ENCODE results near the gene ZKSCAN8. TPM values are rescaled to one million over a fixed set of nuclear protein-coding genes. Genes with fewer than 3 reads are reported as not detected.

The ZKSCAN8 gene
- total RNA-seq, 3 donors from 2014 or later (not counting 1 experiment from before 2014, with no cell fraction given) = 38.0 to 42.5 (median 39.2) TPM

DNA sequence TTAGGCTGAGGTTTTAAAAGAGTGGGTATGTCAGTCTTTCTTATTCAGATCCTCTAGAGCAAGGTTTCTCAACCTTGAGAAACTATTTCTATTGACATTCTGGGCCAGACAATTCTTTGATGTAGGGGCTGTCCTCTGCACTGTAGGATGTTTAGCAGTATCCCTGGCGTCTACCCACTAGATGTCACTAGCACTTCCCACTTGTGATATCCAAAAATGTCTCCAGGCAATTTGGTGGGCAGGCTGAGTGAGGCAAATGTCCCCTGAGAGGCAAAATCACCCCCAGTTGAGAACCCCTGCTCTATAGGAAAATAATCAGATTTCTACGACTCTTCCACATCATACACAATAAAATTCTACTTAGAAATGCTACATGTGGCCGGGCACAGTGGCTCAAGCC lies 7.7 kb upstream of the ZKSCAN8 start:
- Histone ChIP-seq H3K9me3 (ENCODE audit: control insufficient read depth, insufficient read depth, low read length) (no peaks in the 10 kb centered on the region), H3K4me3 (ENCODE audit: low read length) (no peak overlapping the region), H3K27ac (ENCODE audit: low read length) (no peak overlapping the region), H3K4me1 (ENCODE audit: control insufficient read depth, insufficient read depth, low read length) (peaks cover 8% of the 10 kb centered on the region), H3K36me3 (ENCODE audit: control insufficient read depth, insufficient read depth, low read length) (peaks cover 10% of the 10 kb centered on the region), H3K27me3 (ENCODE audit: control insufficient read depth, insufficient read depth, low read length) (no peaks in the 10 kb centered on the region)
- ATAC-seq (no peak), DNase-seq (peak in 1 of 2 donors; percentile 66)
- TF ChIP-seq, protein P1, sequence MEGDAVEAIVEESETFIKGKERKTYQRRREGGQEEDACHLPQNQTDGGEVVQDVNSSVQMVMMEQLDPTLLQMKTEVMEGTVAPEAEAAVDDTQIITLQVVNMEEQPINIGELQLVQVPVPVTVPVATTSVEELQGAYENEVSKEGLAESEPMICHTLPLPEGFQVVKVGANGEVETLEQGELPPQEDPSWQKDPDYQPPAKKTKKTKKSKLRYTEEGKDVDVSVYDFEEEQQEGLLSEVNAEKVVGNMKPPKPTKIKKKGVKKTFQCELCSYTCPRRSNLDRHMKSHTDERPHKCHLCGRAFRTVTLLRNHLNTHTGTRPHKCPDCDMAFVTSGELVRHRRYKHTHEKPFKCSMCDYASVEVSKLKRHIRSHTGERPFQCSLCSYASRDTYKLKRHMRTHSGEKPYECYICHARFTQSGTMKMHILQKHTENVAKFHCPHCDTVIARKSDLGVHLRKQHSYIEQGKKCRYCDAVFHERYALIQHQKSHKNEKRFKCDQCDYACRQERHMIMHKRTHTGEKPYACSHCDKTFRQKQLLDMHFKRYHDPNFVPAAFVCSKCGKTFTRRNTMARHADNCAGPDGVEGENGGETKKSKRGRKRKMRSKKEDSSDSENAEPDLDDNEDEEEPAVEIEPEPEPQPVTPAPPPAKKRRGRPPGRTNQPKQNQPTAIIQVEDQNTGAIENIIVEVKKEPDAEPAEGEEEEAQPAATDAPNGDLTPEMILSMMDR (IDR thresholded peaks at IDR 0.05) = no peak
- Mint-ChIP-seq H3K4me1 (peaks cover 57 to 59% of the 10 kb centered on the region in 2 donors), H3K36me3 (no peaks in the 10 kb centered on the region), H3K27ac (peak overlapping the region; percentile 10 to 26), H3K4me3 (no peak overlapping the region), H3K9me3 (no peaks in the 10 kb centered on the region), H3K27me3 (ENCODE audit: low read depth in 2 of 2) (no peaks in the 10 kb centered on the region)
- WGBS (ENCODE audit: insufficient coverage) = 73% methylated on average over 3 of the region's 3 CpGs
- intact Hi-C loops (cut with micrococcal nuclease) = no loop called here

- intact Hi-C loops (cut with micrococcal nuclease) = loop anchor here (5.0 kb wide), 2 partner anchors 32 to 203 kb away; partner anchors contain the start of gene ZSCAN31
- TF ChIP-seq, protein P1 (IDR thresholded peaks at IDR 0.05) = no peak
- no peaks in the 10 kb centered on the region for H3K9me3 ChIP-seq (ENCODE audit: control insufficient read depth, insufficient read depth, low read length)
- Mint-ChIP-seq H3K36me3 (no peaks in the 10 kb centered on the region), H3K4me1 (peaks cover 56 to 57% of the 10 kb centered on the region in 2 donors), H3K27me3 (ENCODE audit: low read depth in 2 of 2) (no peaks in the 10 kb centered on the region), H3K9me3 (no peaks in the 10 kb centered on the region), H3K4me3 (no peak overlapping the region), H3K27ac (peak overlapping the region; percentile 10 to 26)
- WGBS (ENCODE audit: insufficient coverage) = no CpG with 5 or more reads among the region's 1 CpG
- no peaks in the 10 kb centered on the region for H3K27me3 ChIP-seq (ENCODE audit: control insufficient read depth, insufficient read depth, low read length)
- peak in 1 of 2 donors; percentile 21 for DNase-seq
- ATAC-seq = no peak
- H3K27ac ChIP-seq (ENCODE audit: low read length) = no peak overlapping the region
- H3K4me1 ChIP-seq (ENCODE audit: control insufficient read depth, insufficient read depth, low read length) = peaks cover 8% of the 10 kb centered on the region
- H3K4me3 ChIP-seq (ENCODE audit: low read length) = no peak overlapping the region
- peaks cover 4% of the 10 kb centered on the region for H3K36me3 ChIP-seq (ENCODE audit: control insufficient read depth, insufficient read depth, low read length)
These were observed 7.0 kb upstream of the ZKSCAN8 start for GRCh38 chr6:28134716-28135115.

DNA sequence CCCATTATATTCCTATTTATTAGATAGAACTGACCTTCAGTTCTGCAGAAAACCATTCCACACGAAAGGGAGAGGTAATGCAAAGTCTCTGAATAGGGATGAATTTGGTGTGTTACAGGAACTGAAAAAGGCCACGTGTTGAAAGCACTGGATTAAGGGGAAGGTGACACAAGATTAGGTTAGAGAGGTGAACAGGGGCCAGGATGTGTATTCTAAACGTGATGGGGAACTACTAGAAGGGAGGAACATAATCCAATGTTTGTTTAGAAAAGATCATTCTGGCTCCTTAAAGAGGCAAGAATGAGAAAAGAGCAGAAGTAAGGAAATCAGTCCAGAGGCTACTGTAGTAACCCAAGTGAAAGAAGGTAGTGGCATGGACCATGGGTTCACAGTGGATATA lies 6.3 kb upstream of the ZKSCAN8 start:
- H3K27ac Mint-ChIP-seq = peak overlapping the region; percentile 99 to 100
- 21% methylated on average over 3 of the region's 3 CpGs for WGBS (ENCODE audit: insufficient coverage)
- Histone ChIP-seq H3K4me1 (ENCODE audit: control insufficient read depth, insufficient read depth, low read length) (peaks cover 8% of the 10 kb centered on the region), H3K27ac (ENCODE audit: low read length) (peak overlapping the region; percentile 5), H3K4me3 (ENCODE audit: low read length) (no peak overlapping the region), H3K27me3 (ENCODE audit: control insufficient read depth, insufficient read depth, low read length) (no peaks in the 10 kb centered on the region), H3K36me3 (ENCODE audit: control insufficient read depth, insufficient read depth, low read length) (peaks cover 4% of the 10 kb centered on the region), H3K9me3 (ENCODE audit: control insufficient read depth, insufficient read depth, low read length) (no peaks in the 10 kb centered on the region)
- no peaks in the 10 kb centered on the region for H3K36me3 Mint-ChIP-seq
- intact Hi-C loops (cut with micrococcal nuclease) = loop anchor here (5.0 kb wide), 2 partner anchors 33 to 202 kb away; partner anchors contain the start of gene ZSCAN31
- no peaks in the 10 kb centered on the region for H3K27me3 Mint-ChIP-seq (ENCODE audit: low read depth in 2 of 2)
- peak in 1 of 2 donors; percentile 30 for DNase-seq
- peak overlapping the region; percentile 97 for H3K4me3 Mint-ChIP-seq
- no peaks in the 10 kb centered on the region for H3K9me3 Mint-ChIP-seq
- peaks cover 59 to 60% of the 10 kb centered on the region in 2 donors for H3K4me1 Mint-ChIP-seq
- ATAC-seq = no peak
- TF ChIP-seq, protein P1 (IDR thresholded peaks at IDR 0.05) = no peak
